Suppressor macrophage treated with lipopolysaccharide for 1 hour (primary cell): ENCODE results near the gene BDH1.
A peak's percentile ranks its signal among the peaks of the same experiment; 100 is the strongest.
"Not testable (repeated sequence)": the region's sequence is repeated elsewhere in the genome, so short reads cannot be mapped to it uniquely, and the experiment has no call there.

Experiments used
- DNase-seq, 3 donors: peaks; one replicate each; pipeline ENCODE4 v3.0.0-alpha.2; 2020 to 2022

The BDH1 gene

GRCh38 chr3:197484204-197484901 is 71.4 kb downstream of the BDH1 start:
- no peak for DNase-seq

- no peak for DNase-seq
Observed at GRCh38 chr3:197482001-197482400, 73.8 kb downstream of the BDH1 start.

GRCh38 chr3:197480320-197480719 is 75.4 kb downstream of the BDH1 start:
- DNase-seq = no peak

GRCh38 chr3:197478746-197479668 is 76.8 kb downstream of the BDH1 start:
- DNase-seq = no peak

- DNase-seq = not testable (repeated sequence)
Observed at GRCh38 chr3:197477816-197478215, 78.0 kb downstream of the BDH1 start.

- no peak for DNase-seq
Observed at GRCh38 chr3:197475997-197476525, 79.7 kb downstream of the BDH1 start.

GRCh38 chr3:197475514-197475913 is 80.3 kb downstream of the BDH1 start:
- no peak for DNase-seq

- no peak for DNase-seq
Observed at GRCh38 chr3:197472151-197472550, 83.6 kb downstream of the BDH1 start.

- no peak for DNase-seq
Observed at GRCh38 chr3:197471221-197472010, 84.4 kb downstream of the BDH1 start.

- no peak for DNase-seq
Observed at GRCh38 chr3:197468866-197469382, 86.8 kb downstream of the BDH1 start.

- DNase-seq = no peak
Observed at GRCh38 chr3:197468167-197468566, 87.6 kb downstream of the BDH1 start.

- DNase-seq = peak; percentile 39 to 60 (median 39)
Observed at GRCh38 chr3:197466586-197467399, 89.0 kb downstream of the BDH1 start.

GRCh38 chr3:197465996-197466549 is 89.7 kb downstream of the BDH1 start:
- DNase-seq = peak in 1 of 3 donors; percentile 28

GRCh38 chr3:197465197-197465995 is 90.4 kb downstream of the BDH1 start:
- no peak for DNase-seq

GRCh38 chr3:197464794-197465193 is 91.0 kb downstream of the BDH1 start:
- DNase-seq = no peak

- DNase-seq = no peak
Observed at GRCh38 chr3:197463279-197463678, 92.5 kb downstream of the BDH1 start.

- no peak for DNase-seq
Observed at GRCh38 chr3:197462808-197463207, 93.0 kb downstream of the BDH1 start.

- DNase-seq = no peak
Observed at GRCh38 chr3:197460639-197461038, 95.1 kb downstream of the BDH1 start.

- DNase-seq = no peak
Observed at GRCh38 chr3:197460002-197460401, 95.8 kb downstream of the BDH1 start.
